Upper lobe of right lung (tissue), 1 donor: ENCODE results near the gene SMIM22. TPM values are rescaled to one million over a fixed set of nuclear protein-coding genes. Genes with fewer than 3 reads are reported as not detected.

ENCODE experiments used
- ATAC-seq: fragments of 200-7000 bp; cut with Tn5 transposase; one replicate; pipeline ENCODE4 v1.9.1; 2020; ENCODE audit warnings: mild to moderate bottlenecking, moderate library complexity
- DNase-seq: peaks from one replicate; pipeline ENCODE4 v3.0.0-alpha.2; 2020
- H3K27ac ChIP-seq: fragments of 200-600 bp; one replicate; pipeline ENCODE4 v1.8.0; 2022
- H3K27me3 ChIP-seq: fragments of 200-600 bp; one replicate; pipeline ENCODE4 v1.8.0; 2022; ENCODE audit warnings: mild to moderate bottlenecking
- H3K36me3 ChIP-seq: fragments of 200-600 bp; one replicate; pipeline ENCODE4 v1.8.0; 2022
- H3K4me1 ChIP-seq: fragments of 200-600 bp; one replicate; pipeline ENCODE4 v1.8.0; 2022
- H3K4me3 ChIP-seq: fragments of 200-600 bp; one replicate; pipeline ENCODE4 v1.8.0; 2022; ENCODE audit warnings: mild to moderate bottlenecking
- H3K9me3 ChIP-seq: fragments of 200-600 bp; one replicate; pipeline ENCODE4 v1.8.0; 2022
- intact Hi-C: fragments of 100-400 bp; cut with DNase I; formaldehyde crosslinking; loops from one replicate; pipeline ENCODE4 v1.11.0; 2022
- long read RNA-seq: library from polyadenylated mRNA; unstranded; transcript quantifications from one replicate; pipeline ENCODE4 v2.0.0, GENCODE V29; 2021
- total RNA-seq: library from RNA; stranded (reverse); fragmentation: NEBNext Ultra II Directional; extraction: Animal tissue kit (Norgen Biotek cat#: 25700); gene quantifications from one replicate; pipeline ENCODE4 v1.2.1, GENCODE V29; 2021
- TF ChIP-seq, protein P1 (sequence below): fragments of 200-600 bp; IDR thresholded peaks from one replicate; pipeline ENCODE4 v1.8.0; 2022; ENCODE audit warnings: antibody characterized with exemption
- donor health status: DM: no; HTN: yes; CAD: no; lungs with severe emphysema.

The SMIM22 gene, protein sequence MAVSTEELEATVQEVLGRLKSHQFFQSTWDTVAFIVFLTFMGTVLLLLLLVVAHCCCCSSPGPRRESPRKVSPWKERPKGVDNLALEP
- 23.3 TPM for total RNA-seq
- long read RNA-seq, partial matches to known transcripts = 0 of 5 reads
- long read RNA-seq, other reads (novel, unspliced or antisense) = 0 of 5 reads

DNA sequence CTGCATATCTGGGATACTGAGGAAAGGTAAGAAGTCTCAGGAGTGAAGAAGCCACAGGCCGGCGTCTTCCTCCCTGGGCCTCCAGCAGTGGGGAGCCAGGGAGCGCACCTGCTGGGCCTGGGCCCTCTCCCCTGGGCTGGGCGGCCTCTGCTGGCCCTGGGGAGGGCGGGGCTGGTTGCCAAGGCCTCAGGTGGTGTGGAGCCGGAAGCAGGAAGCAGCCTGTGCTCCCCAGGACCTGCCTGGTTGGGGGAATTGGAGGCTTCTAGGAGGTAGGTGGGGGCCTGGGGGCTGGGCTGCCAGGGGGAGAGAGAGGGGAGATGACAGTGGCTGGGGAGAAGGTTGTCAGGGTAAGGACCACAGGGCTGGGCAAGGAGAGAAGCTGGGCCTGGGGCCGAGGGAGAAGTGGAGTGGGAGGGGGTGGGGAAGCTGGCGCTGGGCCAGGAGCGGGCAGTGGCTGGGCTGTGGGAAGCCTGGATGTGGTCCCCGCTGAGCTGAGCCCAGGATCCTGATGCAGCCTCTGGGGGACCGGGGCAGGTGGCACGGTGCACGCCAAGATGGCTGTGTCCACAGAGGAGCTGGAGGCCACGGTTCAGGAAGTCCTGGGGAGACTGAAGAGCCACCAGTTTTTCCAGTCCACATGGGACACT is at the start of gene SMIM22:
TSS of gene SMIM22 (plus strand) at position 189 of the 647 bp plus-strand sequence. CDS start at position 555, 366 bp downstream.
- Histone ChIP-seq H3K9me3 (no peaks in the 10 kb centered on the region), H3K27ac (no peak within 1 kb of the TSS), H3K27me3 (no peaks in the 10 kb centered on the region), H3K4me3 (peak within 1 kb of the TSS; percentile 21), H3K4me1 (no peaks in the 10 kb centered on the region), H3K36me3 (peaks cover 9% of the 10 kb centered on the region)
- DNase-seq = peak; percentile 86
- ATAC-seq = peak; percentile 80
- TF ChIP-seq, protein P1, sequence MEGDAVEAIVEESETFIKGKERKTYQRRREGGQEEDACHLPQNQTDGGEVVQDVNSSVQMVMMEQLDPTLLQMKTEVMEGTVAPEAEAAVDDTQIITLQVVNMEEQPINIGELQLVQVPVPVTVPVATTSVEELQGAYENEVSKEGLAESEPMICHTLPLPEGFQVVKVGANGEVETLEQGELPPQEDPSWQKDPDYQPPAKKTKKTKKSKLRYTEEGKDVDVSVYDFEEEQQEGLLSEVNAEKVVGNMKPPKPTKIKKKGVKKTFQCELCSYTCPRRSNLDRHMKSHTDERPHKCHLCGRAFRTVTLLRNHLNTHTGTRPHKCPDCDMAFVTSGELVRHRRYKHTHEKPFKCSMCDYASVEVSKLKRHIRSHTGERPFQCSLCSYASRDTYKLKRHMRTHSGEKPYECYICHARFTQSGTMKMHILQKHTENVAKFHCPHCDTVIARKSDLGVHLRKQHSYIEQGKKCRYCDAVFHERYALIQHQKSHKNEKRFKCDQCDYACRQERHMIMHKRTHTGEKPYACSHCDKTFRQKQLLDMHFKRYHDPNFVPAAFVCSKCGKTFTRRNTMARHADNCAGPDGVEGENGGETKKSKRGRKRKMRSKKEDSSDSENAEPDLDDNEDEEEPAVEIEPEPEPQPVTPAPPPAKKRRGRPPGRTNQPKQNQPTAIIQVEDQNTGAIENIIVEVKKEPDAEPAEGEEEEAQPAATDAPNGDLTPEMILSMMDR = no peak
- intact Hi-C loops = no loop called here

DNA sequence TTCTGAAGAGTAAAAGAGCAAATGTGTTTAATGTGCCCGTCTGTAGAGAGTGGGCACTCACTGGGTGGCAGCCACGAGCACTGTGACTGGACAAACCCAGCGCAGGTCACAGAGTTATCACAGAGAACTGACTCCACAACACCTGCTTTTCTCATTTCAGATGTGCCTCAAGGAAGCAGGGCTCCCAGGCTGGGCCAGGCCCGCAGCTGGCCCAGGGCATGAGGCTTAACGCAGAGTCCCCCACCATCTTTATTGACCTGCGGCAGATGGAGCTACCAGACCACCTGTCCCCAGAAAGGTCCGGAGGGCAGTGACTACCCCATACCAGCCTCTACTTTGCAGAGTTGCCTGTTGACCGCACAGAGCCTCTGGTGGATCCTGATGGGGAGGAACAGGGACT is 49.0 kb upstream of the SMIM22 start:
- DNase-seq (no peak), ATAC-seq (no peak)
- Histone ChIP-seq H3K9me3 (no peaks in the 10 kb centered on the region), H3K27me3 (no peaks in the 10 kb centered on the region), H3K4me1 (no peaks in the 10 kb centered on the region), H3K4me3 (no peak overlapping the region), H3K36me3 (peaks cover 13% of the 10 kb centered on the region), H3K27ac (no peak overlapping the region)
- TF ChIP-seq, protein P1 = no peak
- intact Hi-C loops = no loop called here

- DNase-seq (no peak), ATAC-seq (no peak)
- no peaks in the 10 kb centered on the region for H3K4me1 ChIP-seq
- no peaks in the 10 kb centered on the region for H3K27me3 ChIP-seq
- H3K27ac ChIP-seq = no peak overlapping the region
- TF ChIP-seq, protein P1 = no peak
- no peaks in the 10 kb centered on the region for H3K9me3 ChIP-seq
- intact Hi-C loops = no loop called here
- H3K4me3 ChIP-seq = no peak overlapping the region
- H3K36me3 ChIP-seq = peaks cover 20% of the 10 kb centered on the region
Measured at GRCh38 chr16:4746991-4747574, 48.1 kb upstream of the SMIM22 start.

DNA sequence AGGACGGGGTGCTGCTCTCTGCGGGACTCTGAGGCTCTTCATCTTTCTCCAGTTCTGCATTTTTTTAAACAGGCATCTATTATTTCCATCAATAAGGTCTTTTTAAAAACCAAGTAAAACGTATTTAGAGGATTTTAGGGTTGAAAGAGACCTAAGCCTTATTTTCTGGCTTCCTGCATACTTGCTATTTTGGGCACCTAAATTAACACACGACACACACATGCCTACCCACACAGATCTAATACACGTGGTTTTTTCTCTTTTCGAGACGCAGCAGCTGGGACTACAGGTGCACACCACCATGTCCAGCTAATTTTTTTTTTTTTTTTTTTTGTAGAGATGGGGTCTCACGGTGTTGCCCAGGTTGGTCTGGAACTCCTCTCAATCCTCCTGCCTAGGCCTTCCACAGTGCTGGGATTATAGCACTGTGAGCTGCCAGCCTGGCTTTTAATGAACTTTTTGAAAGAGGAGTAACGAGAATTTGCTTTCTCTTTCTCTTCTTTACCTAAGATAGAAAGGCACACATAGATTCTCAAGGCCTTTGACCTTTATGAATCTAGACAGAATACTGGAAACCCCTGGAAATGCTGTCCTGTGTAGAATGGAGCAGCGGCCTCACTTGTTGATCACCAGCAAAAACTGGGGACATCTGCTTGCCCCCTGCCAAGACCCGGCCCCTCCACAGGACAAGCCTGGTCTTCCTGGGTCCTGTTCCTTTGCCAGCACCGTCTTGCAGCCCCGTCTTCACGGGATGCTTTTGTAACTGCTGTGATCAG is 47.1 kb upstream of the SMIM22 start:
- no peaks in the 10 kb centered on the region for H3K27me3 ChIP-seq
- H3K4me1 ChIP-seq = no peaks in the 10 kb centered on the region
- no peak overlapping the region for H3K4me3 ChIP-seq
- intact Hi-C loops = no loop called here
- no peaks in the 10 kb centered on the region for H3K9me3 ChIP-seq
- DNase-seq (no peak), ATAC-seq (no peak)
- H3K27ac ChIP-seq = no peak overlapping the region
- TF ChIP-seq, protein P1 = no peak
- H3K36me3 ChIP-seq = peaks cover 30% of the 10 kb centered on the region

DNA sequence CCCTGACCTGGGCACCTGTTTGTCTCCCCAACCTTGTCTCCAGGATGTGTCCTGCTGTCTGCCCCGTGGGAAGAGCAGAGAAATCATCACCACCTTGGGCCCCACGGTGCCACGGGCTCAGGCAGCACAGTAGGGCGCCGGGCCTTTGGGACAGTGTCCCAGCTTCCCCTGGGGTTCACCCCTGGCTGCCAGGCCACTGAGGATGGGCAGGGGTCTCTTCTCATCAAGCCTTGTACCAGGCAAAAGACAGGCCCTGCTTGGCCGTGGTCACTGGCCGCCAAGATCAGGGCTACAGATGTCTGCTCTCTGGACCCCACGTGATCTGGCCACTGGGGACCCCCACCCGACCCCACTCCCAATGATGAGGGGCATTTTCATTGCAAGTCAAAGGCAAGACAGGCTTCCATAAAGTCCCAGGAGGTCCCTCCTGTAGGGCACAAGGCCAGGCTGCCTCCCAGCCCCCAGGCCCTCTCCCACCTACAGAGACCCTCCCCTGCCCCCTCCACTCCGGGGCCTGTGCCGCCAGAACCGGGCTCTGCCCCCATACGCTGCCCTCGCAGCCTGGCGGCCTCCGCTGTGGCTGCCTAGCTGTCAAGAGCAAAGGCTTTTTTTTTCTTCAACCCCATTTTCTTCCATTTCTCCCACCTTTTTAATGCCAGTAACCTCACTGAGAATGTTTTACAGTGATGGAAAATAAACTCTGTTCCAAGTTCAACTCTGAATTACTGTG is 46.3 kb upstream of the SMIM22 start:
- H3K27ac ChIP-seq = no peak overlapping the region
- no peaks in the 10 kb centered on the region for H3K9me3 ChIP-seq
- no peak for DNase-seq
- H3K36me3 ChIP-seq = peaks cover 37% of the 10 kb centered on the region
- no peaks in the 10 kb centered on the region for H3K4me1 ChIP-seq
- no peak overlapping the region for H3K4me3 ChIP-seq
- intact Hi-C loops = no loop called here
- no peak for ATAC-seq
- TF ChIP-seq, protein P1 = no peak
- H3K27me3 ChIP-seq = no peaks in the 10 kb centered on the region
